GM12875 (cell line): Measurements from ENCODE around the gene UBR1.

Experiments used
- H3K4me3 ChIP-seq: one replicate; pipeline ENCODE4 v1.5.1; 2011; ENCODE audit warnings: low read depth, low read length, control low read depth
- CTCF ChIP-seq: IDR thresholded peaks from 2 replicates; pipeline ENCODE4 v1.5.1; 2011; ENCODE audit warnings: low read depth, mild to moderate bottlenecking, control low read depth, inconsistent platforms, low read length, moderate library complexity, borderline replicate concordance; ENCODE audit not compliant: insufficient read depth

Gene UBR1

GRCh38 chr15:42929306-42929848 is 176.5 kb downstream of the UBR1 start:
- no peak overlapping the region for H3K4me3 ChIP-seq
- TF ChIP-seq CTCF, result no peak

- H3K4me3 ChIP-seq, result peak overlapping the region; percentile 50
- TF ChIP-seq CTCF, result no peak
Measured at GRCh38 chr15:42921342-42921731, 184.5 kb downstream of the UBR1 start.

DNA sequence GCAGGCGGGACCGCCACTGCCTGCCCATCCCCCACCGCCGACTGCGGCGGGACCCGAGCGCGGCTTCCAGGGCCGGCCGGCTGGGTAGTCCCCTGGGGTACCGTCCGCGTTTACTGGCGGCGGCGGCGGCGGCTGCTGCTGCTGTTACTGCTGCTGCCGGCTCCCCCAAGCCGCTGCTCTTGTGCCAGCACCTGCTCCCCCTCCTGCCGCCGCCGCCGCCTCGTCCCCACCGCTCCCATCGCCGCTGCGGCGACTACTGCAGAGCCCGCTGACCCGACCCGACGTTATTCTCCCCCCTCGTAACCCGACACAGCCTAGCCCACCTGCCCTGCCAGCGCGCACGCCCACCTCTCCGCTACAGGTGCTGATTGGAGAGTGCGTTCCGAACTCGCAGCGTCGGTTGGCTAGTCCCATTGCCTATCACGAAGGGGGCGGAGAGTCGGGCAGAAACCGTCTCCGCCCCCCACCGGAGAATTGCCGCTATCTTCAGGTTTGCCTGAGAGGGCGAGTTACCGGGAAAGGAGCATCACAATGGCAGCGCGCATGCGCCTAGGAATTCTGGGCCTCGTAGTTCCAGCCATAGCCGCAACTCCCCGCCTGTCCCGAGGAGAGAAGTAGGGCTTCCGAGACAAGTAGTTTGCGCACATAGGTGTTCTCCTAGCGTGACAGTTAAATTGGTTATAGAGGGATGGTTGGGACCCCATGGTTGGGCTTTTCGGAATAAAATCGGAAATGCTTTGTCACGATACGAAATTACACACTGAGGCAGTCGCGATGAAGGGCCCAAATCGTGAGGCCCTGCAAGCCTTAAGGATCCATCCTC is 185.1 kb downstream of the UBR1 start, which contains the start of gene TTBK2:
TTBK2 (minus strand) TSS at position 260 of the 823 bp plus-strand sequence. CDS start 42,161 bp downstream, outside the sequence.
- H3K4me3 ChIP-seq, result peak within 1 kb of the TSS; percentile 93
- no peak for TF ChIP-seq CTCF

DNA sequence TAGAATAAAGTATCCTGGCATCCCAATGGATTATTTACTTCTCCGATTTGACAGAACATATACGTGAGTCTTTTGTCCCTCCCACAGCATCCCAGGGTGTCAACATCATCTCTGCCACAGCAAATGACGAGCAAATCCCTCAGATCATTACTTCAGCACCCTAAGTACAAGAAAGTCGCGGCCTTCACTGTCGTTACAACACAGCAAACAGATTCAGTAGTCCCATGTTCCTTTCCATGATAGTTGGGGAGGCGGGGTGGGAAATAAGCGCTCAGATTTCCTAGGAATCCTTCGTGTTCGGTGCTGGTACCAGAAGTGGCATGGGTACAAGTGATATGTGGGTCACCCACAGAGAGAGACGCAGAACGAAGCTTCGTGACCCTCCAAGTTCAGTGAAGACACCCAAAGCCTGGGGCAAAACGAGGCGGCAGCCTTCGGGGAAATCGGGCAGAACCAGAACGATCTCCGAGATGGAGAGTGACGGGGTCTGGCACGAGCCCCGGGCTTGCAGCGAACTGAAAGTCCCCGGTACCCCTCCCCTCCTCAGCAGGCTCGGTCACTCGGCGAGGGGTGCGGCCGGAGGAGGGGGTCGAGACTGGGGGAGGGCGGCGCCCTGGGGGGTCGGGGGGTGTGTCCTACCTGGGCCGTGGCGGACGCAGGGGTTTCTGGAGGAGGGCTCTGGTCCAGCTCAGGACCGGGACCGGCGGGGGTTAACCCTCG is 185.9 kb downstream of the UBR1 start:
- TF ChIP-seq CTCF, result no peak
- H3K4me3 ChIP-seq, result peak overlapping the region; percentile 93

DNA sequence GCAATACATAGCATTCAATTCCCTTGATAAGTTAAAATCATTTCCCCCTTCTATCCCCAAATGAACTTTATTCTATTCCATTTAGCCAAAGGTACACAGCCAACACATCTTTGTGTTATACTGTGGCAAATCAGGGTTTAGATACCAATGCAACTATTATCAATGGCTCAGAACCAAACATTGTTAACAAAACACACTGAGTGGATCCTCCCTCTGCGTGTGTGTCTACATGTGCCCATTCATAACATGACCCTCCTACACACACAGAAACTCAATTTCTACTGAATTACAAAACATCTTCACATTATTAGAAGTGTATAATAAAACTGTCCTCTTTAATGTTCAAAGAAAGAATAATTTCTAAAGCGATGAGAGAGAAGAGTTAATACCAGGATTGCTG is 186.5 kb downstream of the UBR1 start:
- peak overlapping the region; percentile 93 for H3K4me3 ChIP-seq
- no peak for TF ChIP-seq CTCF

- peak overlapping the region; percentile 23 for H3K4me3 ChIP-seq
- TF ChIP-seq CTCF, result no peak
Measured at GRCh38 chr15:42918047-42918446, 187.8 kb downstream of the UBR1 start.
